Gastrocnemius medialis (tissue), 4 donors: Measurements from ENCODE around the gene HDC. TPM values are rescaled to one million over a fixed set of nuclear protein-coding genes. Genes with fewer than 3 reads are reported as not detected.

Experiments
- ATAC-seq, 2 donors: fragments of 150-250 bp; one replicate each; pipeline ENCODE4 v1.9.1; 2016
- DNase-seq, 2 donors: peaks; one replicate each; pipeline ENCODE4 v3.0.0-alpha.2; 2019
- H3K27ac ChIP-seq, 4 donors: fragments of 200-600 bp; sonication (generic); 1 replicate in 1 of 4; 2 replicates in 3 of 4; pipeline ENCODE4 v1.5.1; 2016 to 2018; ENCODE audit warnings: mild to moderate bottlenecking in 2 of 4, moderate library complexity in 1 of 4
- H3K27me3 ChIP-seq, 3 donors: fragments of 200-600 bp; sonication (generic) in 2 of 3; 1 replicate in 1 of 3; 2 replicates in 2 of 3; pipeline versions ENCODE4 v1.5.1 to v1.6.0; 2016 to 2019; ENCODE audit warnings: mild to moderate bottlenecking in 1 of 3, moderate library complexity in 1 of 3
- H3K36me3 ChIP-seq, 2 donors: fragments of 200-600 bp; sonication (generic) in 1 of 2; one replicate each; pipeline ENCODE4 v1.5.1; 2017 to 2018
- H3K4me1 ChIP-seq, 2 donors: fragments of 200-600 bp; sonication (generic) in 1 of 2; one replicate each; pipeline ENCODE4 v1.5.1; 2016 to 2017; ENCODE audit warnings: mild to moderate bottlenecking in 2 of 2
- H3K4me3 ChIP-seq, 4 donors: fragments of 200-600 bp; sonication (generic) in 3 of 4; 1 replicate in 1 of 4; 2 replicates in 3 of 4; pipeline ENCODE4 v1.5.1; 2016 to 2019; ENCODE audit warnings: mild to moderate bottlenecking in 2 of 4
- H3K9me3 ChIP-seq, 3 donors: fragments of 200-600 bp; sonication (generic) in 2 of 3; 1 replicate in 1 of 3; 2 replicates in 2 of 3; pipeline ENCODE4 v1.5.1; 2016 to 2019
- POLR2A ChIP-seq, 2 donors: fragments of 450-650 bp; IDR thresholded peaks; one replicate each; pipeline ENCODE4 v1.6.1; 2017; ENCODE audit warnings: antibody characterized with exemption in 2 of 2, mild to moderate bottlenecking in 2 of 2, moderate library complexity in 2 of 2
- in situ Hi-C, 4 donors: fragments of 200-750 bp; cut with MboI; loops; one replicate each; pipeline versions ENCODE4 v1.15.0 to v1.8.0; 2017; ENCODE audit warnings: low sequenced_read_pairs in 4 of 4
- intact Hi-C: fragments of 100-400 bp; cut with DNase I; formaldehyde crosslinking; loops from one replicate; pipeline ENCODE4 v1.15.1; 2023; ENCODE audit warnings: low total_unique reads
- total RNA-seq, 4 donors: library from RNA; depleted of rRNA; stranded (reverse); fragments of >200 nt; gene quantifications; one replicate each; pipeline versions ENCODE4 v1.1.0 to v1.2.3, GENCODE V29; 2016
- TF ChIP-seq, protein P1 (sequence below), 5 experiments: fragments of 450-650 bp in 3 of 5; fragments of 200-600 bp in 2 of 5; sonication (generic) in 2 of 5; IDR thresholded peaks in 4 of 5; conservative IDR thresholded peaks in 1 of 5; 1 replicate in 4 of 5; 2 replicates in 1 of 5; pipeline ENCODE4 v1.5.1; 2016 to 2019; ENCODE audit warnings: antibody characterized with exemption in 5 of 5, mild to moderate bottlenecking in 3 of 5, moderate library complexity in 3 of 5

Gene HDC
- total RNA-seq, 4 donors from 2014 or later: 0.09 to 0.20 TPM; not detected in 2

DNA sequence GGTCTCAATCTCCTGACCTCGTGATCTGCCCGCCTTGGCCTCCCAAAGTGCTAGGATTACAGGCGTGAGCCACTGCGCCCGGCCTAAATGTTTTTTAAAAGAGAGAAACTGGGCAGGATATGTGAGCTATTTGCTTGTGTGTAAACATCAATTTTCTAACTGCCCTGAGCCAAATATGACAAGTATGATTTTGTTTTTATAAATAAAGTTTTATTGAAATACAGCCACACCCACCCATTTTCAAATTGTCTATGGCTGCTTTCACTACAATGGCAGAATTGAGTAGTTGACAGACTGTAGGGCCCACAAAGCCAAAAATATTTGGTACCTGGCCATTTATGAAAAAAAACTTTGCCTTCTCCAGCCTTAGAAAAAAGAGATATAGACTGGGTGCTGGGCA, 15.9 kb upstream of the HDC start:
- TF ChIP-seq, protein P1, sequence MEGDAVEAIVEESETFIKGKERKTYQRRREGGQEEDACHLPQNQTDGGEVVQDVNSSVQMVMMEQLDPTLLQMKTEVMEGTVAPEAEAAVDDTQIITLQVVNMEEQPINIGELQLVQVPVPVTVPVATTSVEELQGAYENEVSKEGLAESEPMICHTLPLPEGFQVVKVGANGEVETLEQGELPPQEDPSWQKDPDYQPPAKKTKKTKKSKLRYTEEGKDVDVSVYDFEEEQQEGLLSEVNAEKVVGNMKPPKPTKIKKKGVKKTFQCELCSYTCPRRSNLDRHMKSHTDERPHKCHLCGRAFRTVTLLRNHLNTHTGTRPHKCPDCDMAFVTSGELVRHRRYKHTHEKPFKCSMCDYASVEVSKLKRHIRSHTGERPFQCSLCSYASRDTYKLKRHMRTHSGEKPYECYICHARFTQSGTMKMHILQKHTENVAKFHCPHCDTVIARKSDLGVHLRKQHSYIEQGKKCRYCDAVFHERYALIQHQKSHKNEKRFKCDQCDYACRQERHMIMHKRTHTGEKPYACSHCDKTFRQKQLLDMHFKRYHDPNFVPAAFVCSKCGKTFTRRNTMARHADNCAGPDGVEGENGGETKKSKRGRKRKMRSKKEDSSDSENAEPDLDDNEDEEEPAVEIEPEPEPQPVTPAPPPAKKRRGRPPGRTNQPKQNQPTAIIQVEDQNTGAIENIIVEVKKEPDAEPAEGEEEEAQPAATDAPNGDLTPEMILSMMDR (IDR thresholded peaks at IDR 0.05 in 4 of 5, conservative IDR thresholded peaks at IDR 0.05 in 1 of 5): no peak
- TF ChIP-seq POLR2A (IDR thresholded peaks at IDR 0.05): no peak
- DNase-seq: no peak

DNA sequence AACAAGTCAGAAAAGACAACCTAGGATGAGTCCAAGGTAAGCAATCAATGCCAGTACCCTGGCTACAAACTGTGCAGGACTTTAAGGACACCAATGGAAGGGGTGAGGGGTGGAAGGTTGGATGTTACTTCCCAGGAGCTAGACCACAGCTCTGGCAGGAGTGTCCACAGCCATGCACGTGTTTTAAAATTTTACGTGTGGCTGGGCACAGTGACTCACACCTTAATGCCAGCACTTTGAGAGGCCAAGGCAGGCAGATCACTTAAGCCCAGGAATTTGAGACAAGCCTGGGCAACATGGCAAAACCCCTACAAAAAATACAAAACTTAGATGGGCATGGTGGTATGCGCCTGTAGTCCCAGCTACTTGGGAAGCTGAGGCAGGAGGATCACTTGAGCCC, 14.7 kb upstream of the HDC start:
- Histone ChIP-seq H3K9me3 (no peaks in the 10 kb centered on the region), H3K4me3 (no peak overlapping the region), H3K4me1 (no peaks in the 10 kb centered on the region), H3K36me3 (peaks cover 0 to 6% of the 10 kb centered on the region in 2 donors), H3K27me3 (no peaks in the 10 kb centered on the region), H3K27ac (no peak overlapping the region)
- DNase-seq: no peak
- no peak for TF ChIP-seq POLR2A (IDR thresholded peaks at IDR 0.05)
- TF ChIP-seq, protein P1 (IDR thresholded peaks at IDR 0.05 in 4 of 5, conservative IDR thresholded peaks at IDR 0.05 in 1 of 5): no peak
- ATAC-seq: no peak
- in situ Hi-C loops: no loop called here
- intact Hi-C loops: no loop called here

More for the DNA sequence above, 15.9 kb upstream of the HDC start:
- no peak overlapping the region for H3K4me3 ChIP-seq
- peaks cover 0 to 17% of the 10 kb centered on the region in 2 donors for H3K36me3 ChIP-seq
- ATAC-seq: no peak
- in situ Hi-C loops (no loop called here), intact Hi-C loops (no loop called here)
- no peak overlapping the region for H3K27ac ChIP-seq
- no peaks in the 10 kb centered on the region for H3K4me1 ChIP-seq
- no peaks in the 10 kb centered on the region for H3K27me3 ChIP-seq
- H3K9me3 ChIP-seq: no peaks in the 10 kb centered on the region

DNA sequence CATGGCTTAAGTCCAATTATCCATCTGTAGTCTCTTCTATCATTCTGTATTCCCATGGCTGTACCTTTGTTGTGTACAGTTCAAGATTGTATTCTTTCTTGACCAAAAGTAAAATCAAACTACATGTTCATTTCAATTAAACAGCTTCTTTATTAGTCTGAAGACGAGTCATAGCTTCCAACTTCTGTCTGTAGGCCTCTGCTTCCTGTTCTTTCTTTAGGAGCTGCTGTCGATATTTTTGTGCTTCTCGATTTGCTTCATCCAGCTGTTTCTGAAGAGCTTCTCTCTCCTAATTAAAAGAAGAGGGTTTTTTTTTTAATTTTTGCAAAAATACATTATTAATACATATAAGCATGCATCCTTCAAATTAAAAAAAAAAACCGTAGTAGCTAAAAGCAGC, 13.0 kb upstream of the HDC start:
- no peak for TF ChIP-seq POLR2A (IDR thresholded peaks at IDR 0.05)
- TF ChIP-seq, protein P1 (IDR thresholded peaks at IDR 0.05 in 4 of 5, conservative IDR thresholded peaks at IDR 0.05 in 1 of 5): no peak
- intact Hi-C loops (no loop called here), in situ Hi-C loops (no loop called here)
- DNase-seq: no peak
- Histone ChIP-seq H3K27ac (no peak overlapping the region), H3K27me3 (no peaks in the 10 kb centered on the region), H3K36me3 (no peaks in the 10 kb centered on the region), H3K4me1 (no peaks in the 10 kb centered on the region), H3K9me3 (no peaks in the 10 kb centered on the region), H3K4me3 (no peak overlapping the region)
- no peak for ATAC-seq

DNA sequence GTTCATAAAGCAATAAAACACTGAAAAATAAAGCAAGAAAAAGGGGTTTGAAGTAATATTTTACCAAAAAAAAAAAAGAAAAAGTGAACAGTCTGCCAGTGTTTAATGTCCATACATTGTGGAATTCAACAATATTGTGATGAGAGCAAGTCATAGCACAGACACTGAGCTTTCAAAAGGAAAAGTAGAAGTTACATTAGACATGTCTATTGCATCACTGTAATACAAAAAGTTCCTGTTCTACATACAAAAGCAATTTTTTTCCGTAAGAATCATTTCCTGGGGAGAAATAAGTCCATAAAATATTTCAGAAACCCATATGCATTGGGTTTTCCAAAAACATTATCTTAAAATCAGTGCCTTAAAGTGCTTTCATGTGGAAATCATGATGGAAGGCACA, 11.8 kb upstream of the HDC start:
- intact Hi-C loops (no loop called here), in situ Hi-C loops (no loop called here)
- Histone ChIP-seq H3K4me3 (no peak overlapping the region), H3K9me3 (no peaks in the 10 kb centered on the region), H3K4me1 (no peaks in the 10 kb centered on the region), H3K36me3 (no peaks in the 10 kb centered on the region), H3K27me3 (no peaks in the 10 kb centered on the region), H3K27ac (no peak overlapping the region)
- no peak for TF ChIP-seq POLR2A (IDR thresholded peaks at IDR 0.05)
- TF ChIP-seq, protein P1 (IDR thresholded peaks at IDR 0.05 in 4 of 5, conservative IDR thresholded peaks at IDR 0.05 in 1 of 5): no peak
- no peak for ATAC-seq
- no peak for DNase-seq

- Histone ChIP-seq H3K9me3 (no peaks in the 10 kb centered on the region), H3K4me3 (no peak overlapping the region), H3K27me3 (no peaks in the 10 kb centered on the region), H3K36me3 (no peaks in the 10 kb centered on the region), H3K27ac (no peak overlapping the region), H3K4me1 (no peaks in the 10 kb centered on the region)
- in situ Hi-C loops: no loop called here
- ATAC-seq (no peak), DNase-seq (no peak)
- intact Hi-C loops: no loop called here
- TF ChIP-seq, protein P1 (IDR thresholded peaks at IDR 0.05 in 4 of 5, conservative IDR thresholded peaks at IDR 0.05 in 1 of 5): no peak
- no peak for TF ChIP-seq POLR2A (IDR thresholded peaks at IDR 0.05)
Measured at GRCh38 chr15:50275908-50276307, 10.4 kb upstream of the HDC start.
